ENCODE results near the gene JARID2. TPM values are rescaled to one million over a fixed set of nuclear protein-coding genes. Genes with fewer than 3 reads are reported as not detected.
A peak's percentile ranks its signal among the peaks of the same experiment; 100 is the strongest.

JARID2 gene
- polyA plus RNA-seq, 1 donor from 2014 or later = 25.5 TPM

DNA sequence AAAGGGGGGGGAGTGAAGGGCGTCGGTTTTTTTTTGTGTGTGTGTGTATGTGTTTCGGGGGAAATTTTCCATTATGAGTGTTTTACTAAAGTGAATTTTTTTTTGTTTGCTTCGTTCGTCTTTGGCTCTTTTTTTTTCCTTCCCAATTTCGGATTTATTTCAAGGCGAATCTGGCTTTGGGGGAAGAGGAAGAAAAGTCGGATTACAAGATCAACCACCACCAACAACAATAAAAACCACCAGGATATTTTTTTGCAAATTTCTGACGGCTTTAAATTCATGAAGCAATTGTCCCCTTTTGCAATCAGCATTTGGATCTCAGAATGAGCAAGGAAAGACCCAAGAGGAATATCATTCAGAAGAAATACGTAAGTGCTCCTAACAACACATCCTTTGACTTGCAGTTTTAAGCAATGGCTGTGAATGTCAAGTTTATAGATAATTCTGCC is 372 bp downstream of the JARID2 start:
- Histone ChIP-seq H3K27me3 (ENCODE audit: insufficient read depth, low read depth, low read length) (no peaks in the 10 kb centered on the region), H3K9me3 (ENCODE audit: low read length) (no peaks in the 10 kb centered on the region), H3K4me2 (ENCODE audit: low read length) (peak overlapping the region; percentile 87), H3K9ac (ENCODE audit: low read length) (peak overlapping the region; percentile 91), H3K36me3 (ENCODE audit: insufficient read depth, low read length) (no peaks in the 10 kb centered on the region), H4K20me1 (ENCODE audit: insufficient read depth) (no peaks in the 10 kb centered on the region), H3F3A (ENCODE audit: insufficient read depth, low read length, poor library complexity, severe bottlenecking) (no peaks in the 10 kb centered on the region), H3K27ac (ENCODE audit: low read length) (peak overlapping the region; percentile 96), H2AFZ (ENCODE audit: low read depth, low read length) (no peak overlapping the region), H3K9me2 (ENCODE audit: insufficient read depth, low read length) (no peaks in the 10 kb centered on the region), H3K4me3 (ENCODE audit: low read length) (peak overlapping the region; percentile 77), H3K79me2 (replicated peaks; ENCODE audit: insufficient read depth, low read length) (peaks cover 41% of the 10 kb centered on the region)
- TF ChIP-seq, protein P1, sequence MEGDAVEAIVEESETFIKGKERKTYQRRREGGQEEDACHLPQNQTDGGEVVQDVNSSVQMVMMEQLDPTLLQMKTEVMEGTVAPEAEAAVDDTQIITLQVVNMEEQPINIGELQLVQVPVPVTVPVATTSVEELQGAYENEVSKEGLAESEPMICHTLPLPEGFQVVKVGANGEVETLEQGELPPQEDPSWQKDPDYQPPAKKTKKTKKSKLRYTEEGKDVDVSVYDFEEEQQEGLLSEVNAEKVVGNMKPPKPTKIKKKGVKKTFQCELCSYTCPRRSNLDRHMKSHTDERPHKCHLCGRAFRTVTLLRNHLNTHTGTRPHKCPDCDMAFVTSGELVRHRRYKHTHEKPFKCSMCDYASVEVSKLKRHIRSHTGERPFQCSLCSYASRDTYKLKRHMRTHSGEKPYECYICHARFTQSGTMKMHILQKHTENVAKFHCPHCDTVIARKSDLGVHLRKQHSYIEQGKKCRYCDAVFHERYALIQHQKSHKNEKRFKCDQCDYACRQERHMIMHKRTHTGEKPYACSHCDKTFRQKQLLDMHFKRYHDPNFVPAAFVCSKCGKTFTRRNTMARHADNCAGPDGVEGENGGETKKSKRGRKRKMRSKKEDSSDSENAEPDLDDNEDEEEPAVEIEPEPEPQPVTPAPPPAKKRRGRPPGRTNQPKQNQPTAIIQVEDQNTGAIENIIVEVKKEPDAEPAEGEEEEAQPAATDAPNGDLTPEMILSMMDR (IDR thresholded peaks at IDR 0.05; ENCODE audit: poor library complexity, severe bottlenecking) = no peak
- TF ChIP-seq, protein P2, sequence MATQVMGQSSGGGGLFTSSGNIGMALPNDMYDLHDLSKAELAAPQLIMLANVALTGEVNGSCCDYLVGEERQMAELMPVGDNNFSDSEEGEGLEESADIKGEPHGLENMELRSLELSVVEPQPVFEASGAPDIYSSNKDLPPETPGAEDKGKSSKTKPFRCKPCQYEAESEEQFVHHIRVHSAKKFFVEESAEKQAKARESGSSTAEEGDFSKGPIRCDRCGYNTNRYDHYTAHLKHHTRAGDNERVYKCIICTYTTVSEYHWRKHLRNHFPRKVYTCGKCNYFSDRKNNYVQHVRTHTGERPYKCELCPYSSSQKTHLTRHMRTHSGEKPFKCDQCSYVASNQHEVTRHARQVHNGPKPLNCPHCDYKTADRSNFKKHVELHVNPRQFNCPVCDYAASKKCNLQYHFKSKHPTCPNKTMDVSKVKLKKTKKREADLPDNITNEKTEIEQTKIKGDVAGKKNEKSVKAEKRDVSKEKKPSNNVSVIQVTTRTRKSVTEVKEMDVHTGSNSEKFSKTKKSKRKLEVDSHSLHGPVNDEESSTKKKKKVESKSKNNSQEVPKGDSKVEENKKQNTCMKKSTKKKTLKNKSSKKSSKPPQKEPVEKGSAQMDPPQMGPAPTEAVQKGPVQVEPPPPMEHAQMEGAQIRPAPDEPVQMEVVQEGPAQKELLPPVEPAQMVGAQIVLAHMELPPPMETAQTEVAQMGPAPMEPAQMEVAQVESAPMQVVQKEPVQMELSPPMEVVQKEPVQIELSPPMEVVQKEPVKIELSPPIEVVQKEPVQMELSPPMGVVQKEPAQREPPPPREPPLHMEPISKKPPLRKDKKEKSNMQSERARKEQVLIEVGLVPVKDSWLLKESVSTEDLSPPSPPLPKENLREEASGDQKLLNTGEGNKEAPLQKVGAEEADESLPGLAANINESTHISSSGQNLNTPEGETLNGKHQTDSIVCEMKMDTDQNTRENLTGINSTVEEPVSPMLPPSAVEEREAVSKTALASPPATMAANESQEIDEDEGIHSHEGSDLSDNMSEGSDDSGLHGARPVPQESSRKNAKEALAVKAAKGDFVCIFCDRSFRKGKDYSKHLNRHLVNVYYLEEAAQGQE (IDR thresholded peaks at IDR 0.05; ENCODE audit: borderline replicate concordance) = no peak
- TF ChIP-seq RAD21 (conservative IDR thresholded peaks at IDR 0.05) = no peak
- TF ChIP-seq EZH2 (IDR thresholded peaks at IDR 0.05; ENCODE audit: borderline replicate concordance, insufficient read depth, low read length, poor library complexity, severe bottlenecking) = no peak
- TF ChIP-seq TAF1 (IDR thresholded peaks at IDR 0.05; ENCODE audit: low read depth) = no peak
- no peak for TF ChIP-seq MXI1 (conservative IDR thresholded peaks at IDR 0.05; ENCODE audit: poor library complexity, severe bottlenecking)
- TF ChIP-seq SMC3 (conservative IDR thresholded peaks at IDR 0.05; ENCODE audit: poor library complexity) = peak; percentile 10

DNA sequence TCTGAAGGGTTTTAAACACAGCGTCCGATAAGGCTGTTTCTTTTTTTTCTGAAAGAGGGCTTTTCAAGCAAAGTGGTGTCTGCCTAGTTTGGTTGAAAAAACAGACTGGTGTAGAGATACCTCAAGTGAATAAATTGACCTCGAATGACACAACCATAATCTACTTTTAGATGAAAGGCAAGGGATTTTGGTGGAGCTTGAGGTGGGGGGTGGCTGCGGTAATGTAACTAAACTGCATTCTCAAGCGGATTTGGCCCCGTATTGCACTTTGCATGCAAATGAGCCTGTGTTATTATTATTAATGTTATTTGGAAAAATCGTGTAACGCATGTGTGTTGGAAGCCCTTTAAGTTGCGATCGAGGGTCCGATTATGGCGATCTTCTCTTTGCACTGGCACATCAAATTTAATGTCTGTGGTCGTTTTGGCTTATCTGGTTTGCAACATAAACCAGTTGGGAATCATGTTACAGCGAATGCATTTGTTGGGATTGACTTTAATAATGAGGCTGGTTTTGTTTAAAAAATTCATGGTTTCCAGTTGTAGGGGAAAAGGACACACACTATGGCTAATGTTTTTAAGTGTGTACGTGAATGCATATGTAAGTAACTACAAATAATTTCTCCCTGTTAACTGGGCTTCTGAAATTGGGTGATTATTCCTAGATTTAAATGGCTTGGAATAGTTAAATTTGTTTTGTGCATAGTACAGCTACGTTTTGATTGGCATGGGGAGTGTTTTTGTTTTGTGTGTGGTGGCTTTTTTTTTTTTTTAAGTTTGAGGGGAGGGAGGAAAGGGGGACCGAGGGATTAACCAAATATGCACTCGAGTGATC is 1.0 kb downstream of the JARID2 start:
- H2AFZ ChIP-seq (ENCODE audit: low read depth, low read length) = no peak overlapping the region
- H3K36me3 ChIP-seq (ENCODE audit: insufficient read depth, low read length) = no peaks in the 10 kb centered on the region
- H3K27ac ChIP-seq (ENCODE audit: low read length) = peak overlapping the region; percentile 96
- no peaks in the 10 kb centered on the region for H4K20me1 ChIP-seq (ENCODE audit: insufficient read depth)
- no peaks in the 10 kb centered on the region for H3K9me3 ChIP-seq (ENCODE audit: low read length)
- H3K4me2 ChIP-seq (ENCODE audit: low read length) = peak overlapping the region; percentile 87
- H3K79me2 ChIP-seq (replicated peaks; ENCODE audit: insufficient read depth, low read length) = peaks cover 48% of the 10 kb centered on the region
- H3K27me3 ChIP-seq (ENCODE audit: insufficient read depth, low read depth, low read length) = no peaks in the 10 kb centered on the region
- no peak for TF ChIP-seq EP300 (conservative IDR thresholded peaks at IDR 0.05; ENCODE audit: poor library complexity, severe bottlenecking)
- TF ChIP-seq, protein P1 (IDR thresholded peaks at IDR 0.05; ENCODE audit: poor library complexity, severe bottlenecking) = no peak
- TF ChIP-seq RAD21 (conservative IDR thresholded peaks at IDR 0.05) = peak; percentile 34
- TF ChIP-seq MXI1 (conservative IDR thresholded peaks at IDR 0.05; ENCODE audit: poor library complexity, severe bottlenecking) = no peak
- peak overlapping the region; percentile 77 for H3K4me3 ChIP-seq (ENCODE audit: low read length)
- H3K9me2 ChIP-seq (ENCODE audit: insufficient read depth, low read length) = no peaks in the 10 kb centered on the region
- peak overlapping the region; percentile 91 for H3K9ac ChIP-seq (ENCODE audit: low read length)
- H3F3A ChIP-seq (ENCODE audit: insufficient read depth, low read length, poor library complexity, severe bottlenecking) = no peaks in the 10 kb centered on the region
